Mucosa of descending colon (tissue), 3 donors: Measurements from ENCODE around the gene LAMA3. TPM values are rescaled to one million over a fixed set of nuclear protein-coding genes. Genes with fewer than 3 reads are reported as not detected.

ENCODE experiments used
- ATAC-seq: fragments of 200-7000 bp; cut with Tn5 transposase; one replicate; pipeline ENCODE4 v1.9.1; 2020; ENCODE audit warnings: mild to moderate bottlenecking, moderate library complexity
- DNase-seq, 3 donors: peaks; one replicate each; pipeline ENCODE4 v3.0.0-alpha.2; 2020
- H3K36me3 ChIP-seq: fragments of 200-600 bp; one replicate; pipeline ENCODE4 v1.8.0; 2021; ENCODE audit warnings: low read depth, mild to moderate bottlenecking
- H3K4me1 ChIP-seq: fragments of 200-600 bp; one replicate; pipeline ENCODE4 v1.8.0; 2021; ENCODE audit warnings: low read depth, mild to moderate bottlenecking
- H3K4me3 ChIP-seq: fragments of 200-600 bp; one replicate; pipeline ENCODE4 v1.8.0; 2021; ENCODE audit warnings: mild to moderate bottlenecking
- H3K9me3 ChIP-seq: fragments of 200-600 bp; one replicate; pipeline ENCODE4 v1.8.0; 2021; ENCODE audit warnings: mild to moderate bottlenecking
- CTCF ChIP-seq: fragments of 200-600 bp; IDR thresholded peaks from one replicate; pipeline ENCODE4 v1.8.0; 2022; ENCODE audit warnings: antibody characterized with exemption, mild to moderate bottlenecking
- intact Hi-C, 2 donors: fragments of 100-400 bp; cut with DNase I in 1 of 2; cut with micrococcal nuclease in 1 of 2; formaldehyde crosslinking; loops; one replicate each; pipeline versions ENCODE4 v1.11.0 to v1.11.1; 2022; cut with DNase I, micrococcal nuclease
- total RNA-seq, 3 donors: library from RNA; stranded (reverse); fragmentation: NEBNext Ultra II Directional in 2 of 3; extraction: Animal tissue kit (Norgen Biotek cat#: 25700) in 2 of 3; gene quantifications; one replicate each; pipeline versions ENCODE4 v1.2.1 to v1.2.4, GENCODE V29; 2021 to 2023
- donor health status: DM: no; HTN: no; CAD: no; lungs with moderate emphysema.
- donor health status: DM: no; HTN: no; CAD: no.
- donor health status: DM: no; HTN: yes; CAD: no.

LAMA3 gene
- total RNA-seq, 3 donors from 2014 or later = 29.0 to 62.0 (median 49.0) TPM

GRCh38 chr18:23819001-23819400 lies 129.7 kb downstream of the LAMA3 start:
- no peak for ATAC-seq
- no peak overlapping the region for H3K4me3 ChIP-seq
- H3K4me1 ChIP-seq = no peaks in the 10 kb centered on the region
- H3K9me3 ChIP-seq = no peaks in the 10 kb centered on the region
- TF ChIP-seq CTCF = no peak
- no peaks in the 10 kb centered on the region for H3K36me3 ChIP-seq
- intact Hi-C loops = loop anchor here in 1 of 2 donors (10.0 kb wide), 1 partner anchor 194 kb away; no protein-coding TSS in a partner anchor
- no peak for DNase-seq

GRCh38 chr18:23822590-23823385 lies 133.5 kb downstream of the LAMA3 start:
- no peak for DNase-seq
- intact Hi-C loops = no loop called here
- no peak for TF ChIP-seq CTCF
- Histone ChIP-seq H3K36me3 (no peaks in the 10 kb centered on the region), H3K4me3 (no peak overlapping the region), H3K4me1 (no peaks in the 10 kb centered on the region), H3K9me3 (no peaks in the 10 kb centered on the region)
- no peak for ATAC-seq

- intact Hi-C loops = no loop called here
- Histone ChIP-seq H3K36me3 (no peaks in the 10 kb centered on the region), H3K4me3 (no peak overlapping the region), H3K9me3 (no peaks in the 10 kb centered on the region), H3K4me1 (no peaks in the 10 kb centered on the region)
- DNase-seq (no peak), ATAC-seq (no peak)
- no peak for TF ChIP-seq CTCF
These were observed 135.0 kb downstream of the LAMA3 start for GRCh38 chr18:23824240-23824639.

- Histone ChIP-seq H3K4me1 (no peaks in the 10 kb centered on the region), H3K9me3 (no peaks in the 10 kb centered on the region), H3K4me3 (no peak overlapping the region), H3K36me3 (no peaks in the 10 kb centered on the region)
- peak; percentile 42 for ATAC-seq
- DNase-seq = no peak
- intact Hi-C loops = no loop called here
- no peak for TF ChIP-seq CTCF
These were observed 135.4 kb downstream of the LAMA3 start for GRCh38 chr18:23824669-23825068.

GRCh38 chr18:23825496-23825895 lies 136.2 kb downstream of the LAMA3 start:
- DNase-seq = no peak
- no peaks in the 10 kb centered on the region for H3K4me1 ChIP-seq
- no peaks in the 10 kb centered on the region for H3K9me3 ChIP-seq
- ATAC-seq = no peak
- no peak for TF ChIP-seq CTCF
- H3K4me3 ChIP-seq = no peak overlapping the region
- intact Hi-C loops = no loop called here
- no peaks in the 10 kb centered on the region for H3K36me3 ChIP-seq
